ENCODE measurements around the gene CMKLR1.

The CMKLR1 gene

DNA sequence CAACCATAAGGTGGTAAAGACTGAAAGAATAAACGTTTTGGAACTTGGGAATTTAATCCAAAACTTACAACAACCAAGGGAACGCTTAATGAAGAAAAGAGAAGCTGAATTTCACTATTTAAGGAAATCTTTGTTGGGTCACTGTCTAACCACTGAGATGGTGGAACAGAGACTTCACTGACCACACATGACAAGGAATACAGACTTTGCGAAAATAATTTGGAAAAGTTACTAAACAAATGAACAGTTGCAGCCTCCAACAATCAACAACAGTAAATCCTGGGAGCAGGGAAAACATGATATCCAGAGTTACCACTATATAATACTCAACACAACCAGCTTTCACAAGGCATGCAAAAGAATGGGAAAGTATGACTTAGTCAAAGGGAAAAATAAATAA lies 79.1 kb downstream of the CMKLR1 start:
- Histone ChIP-seq H3K4me3 (ENCODE audit: low read length) (no peak overlapping the region), H3K27me3 (replicated peaks; ENCODE audit: insufficient read depth, low read length) (peaks cover 3% of the 10 kb centered on the region; the same call in 1 of the 2 replicates), H4K20me1 (ENCODE audit: insufficient read depth, low read length) (no peaks in the 10 kb centered on the region), H2AFZ (ENCODE audit: low read length) (no peak overlapping the region), H3K9me3 (replicated peaks; ENCODE audit: insufficient read depth, low read length) (no peaks in the 10 kb centered on the region), H3K79me2 (ENCODE audit: low read length) (no peaks in the 10 kb centered on the region), H3K9me2 (replicated peaks; ENCODE audit: insufficient read depth, low read length) (no peaks in the 10 kb centered on the region), H3K36me3 (replicated peaks; ENCODE audit: insufficient read depth, low read length) (no peaks in the 10 kb centered on the region), H3K4me2 (ENCODE audit: low read depth, low read length) (no peak overlapping the region), H3K4me1 (ENCODE audit: low read length) (no peaks in the 10 kb centered on the region), H3F3A (ENCODE audit: insufficient read depth, low read length) (no peaks in the 10 kb centered on the region), H3K9ac (ENCODE audit: low read length) (no peak overlapping the region), H3K27ac (ENCODE audit: low read length) (no peak overlapping the region)
- TF ChIP-seq, protein P1, sequence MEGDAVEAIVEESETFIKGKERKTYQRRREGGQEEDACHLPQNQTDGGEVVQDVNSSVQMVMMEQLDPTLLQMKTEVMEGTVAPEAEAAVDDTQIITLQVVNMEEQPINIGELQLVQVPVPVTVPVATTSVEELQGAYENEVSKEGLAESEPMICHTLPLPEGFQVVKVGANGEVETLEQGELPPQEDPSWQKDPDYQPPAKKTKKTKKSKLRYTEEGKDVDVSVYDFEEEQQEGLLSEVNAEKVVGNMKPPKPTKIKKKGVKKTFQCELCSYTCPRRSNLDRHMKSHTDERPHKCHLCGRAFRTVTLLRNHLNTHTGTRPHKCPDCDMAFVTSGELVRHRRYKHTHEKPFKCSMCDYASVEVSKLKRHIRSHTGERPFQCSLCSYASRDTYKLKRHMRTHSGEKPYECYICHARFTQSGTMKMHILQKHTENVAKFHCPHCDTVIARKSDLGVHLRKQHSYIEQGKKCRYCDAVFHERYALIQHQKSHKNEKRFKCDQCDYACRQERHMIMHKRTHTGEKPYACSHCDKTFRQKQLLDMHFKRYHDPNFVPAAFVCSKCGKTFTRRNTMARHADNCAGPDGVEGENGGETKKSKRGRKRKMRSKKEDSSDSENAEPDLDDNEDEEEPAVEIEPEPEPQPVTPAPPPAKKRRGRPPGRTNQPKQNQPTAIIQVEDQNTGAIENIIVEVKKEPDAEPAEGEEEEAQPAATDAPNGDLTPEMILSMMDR (IDR thresholded peaks at IDR 0.05; ENCODE audit: low read length), result no peak
- no peak for TF ChIP-seq EZH2phosphoT487 (IDR thresholded peaks at IDR 0.05; ENCODE audit: low read length)
- TF ChIP-seq EZH2 (optimal IDR thresholded peaks at IDR 0.05; ENCODE audit: low read depth, low read length), result no peak
- DNase-seq, result no peak

DNA sequence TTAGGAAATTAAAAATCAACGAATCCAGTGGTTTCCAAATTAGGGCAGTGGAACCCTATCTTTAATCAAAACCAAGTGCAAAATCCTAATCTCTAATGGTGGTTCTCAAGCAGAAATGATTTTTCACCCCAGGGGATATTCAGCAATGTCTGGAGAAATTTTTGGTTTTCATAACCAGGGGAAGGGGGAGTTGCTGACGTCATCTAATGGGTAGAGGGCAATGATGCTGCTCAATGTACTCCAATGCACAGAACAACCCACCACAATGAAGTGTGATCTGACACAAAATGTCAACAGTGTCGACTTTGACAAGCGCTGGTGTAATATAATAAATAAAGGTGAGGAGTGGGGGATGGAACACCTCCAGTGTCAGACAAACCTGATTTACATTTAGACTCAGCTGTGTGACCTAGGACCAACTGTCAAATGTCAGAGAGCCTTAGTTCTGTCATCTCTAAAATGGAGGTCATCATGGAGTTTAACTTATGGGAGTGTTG lies 81.5 kb downstream of the CMKLR1 start:
- H4K20me1 ChIP-seq (ENCODE audit: insufficient read depth, low read length), result no peaks in the 10 kb centered on the region
- no peak overlapping the region for H3K9ac ChIP-seq (ENCODE audit: low read length)
- no peaks in the 10 kb centered on the region for H3K79me2 ChIP-seq (ENCODE audit: low read length)
- no peak overlapping the region for H3K4me3 ChIP-seq (ENCODE audit: low read length)
- no peak for DNase-seq
- no peaks in the 10 kb centered on the region; the same call in 1 of the 2 replicates for H3K27me3 ChIP-seq (replicated peaks; ENCODE audit: insufficient read depth, low read length)
- H3K4me2 ChIP-seq (ENCODE audit: low read depth, low read length), result no peak overlapping the region
- no peak overlapping the region for H2AFZ ChIP-seq (ENCODE audit: low read length)
- H3K36me3 ChIP-seq (replicated peaks; ENCODE audit: insufficient read depth, low read length), result no peaks in the 10 kb centered on the region
- no peaks in the 10 kb centered on the region for H3K9me3 ChIP-seq (replicated peaks; ENCODE audit: insufficient read depth, low read length)
- TF ChIP-seq EZH2 (optimal IDR thresholded peaks at IDR 0.05; ENCODE audit: low read depth, low read length) (no peak), EZH2phosphoT487 (IDR thresholded peaks at IDR 0.05; ENCODE audit: low read length) (no peak)
- TF ChIP-seq, protein P1 (IDR thresholded peaks at IDR 0.05; ENCODE audit: low read length), result no peak
- H3K4me1 ChIP-seq (ENCODE audit: low read length), result no peaks in the 10 kb centered on the region
- H3K9me2 ChIP-seq (replicated peaks; ENCODE audit: insufficient read depth, low read length), result no peaks in the 10 kb centered on the region
- H3K27ac ChIP-seq (ENCODE audit: low read length), result no peak overlapping the region
- no peaks in the 10 kb centered on the region for H3F3A ChIP-seq (ENCODE audit: insufficient read depth, low read length)

DNA sequence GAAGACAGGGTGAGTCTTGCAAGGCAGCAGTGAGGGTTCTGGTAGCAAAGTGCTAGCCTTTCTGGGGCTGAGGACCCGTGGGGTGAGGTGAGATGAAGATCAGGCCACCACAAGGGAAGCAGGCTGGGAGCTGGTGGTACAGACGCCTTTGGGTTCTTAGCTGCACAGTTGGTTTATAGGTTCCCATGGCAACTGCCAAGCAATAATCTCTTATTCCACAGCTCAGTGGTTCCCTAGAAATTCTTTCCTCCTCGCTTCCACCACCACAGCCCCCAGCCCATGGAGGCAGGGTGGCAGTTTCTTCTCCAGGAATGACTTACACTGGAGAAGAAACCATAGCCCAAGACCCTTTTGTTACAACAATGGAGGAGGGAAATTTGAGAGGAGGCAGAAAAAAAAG lies 82.1 kb downstream of the CMKLR1 start:
- Histone ChIP-seq H4K20me1 (ENCODE audit: insufficient read depth, low read length) (no peaks in the 10 kb centered on the region), H3K9me3 (replicated peaks; ENCODE audit: insufficient read depth, low read length) (no peaks in the 10 kb centered on the region), H3K9me2 (replicated peaks; ENCODE audit: insufficient read depth, low read length) (no peaks in the 10 kb centered on the region), H3K79me2 (ENCODE audit: low read length) (no peaks in the 10 kb centered on the region), H3K27me3 (replicated peaks; ENCODE audit: insufficient read depth, low read length) (no peaks in the 10 kb centered on the region; the same call in 1 of the 2 replicates), H3K27ac (ENCODE audit: low read length) (no peak overlapping the region), H3K4me2 (ENCODE audit: low read depth, low read length) (no peak overlapping the region), H3K4me3 (ENCODE audit: low read length) (no peak overlapping the region), H2AFZ (ENCODE audit: low read length) (no peak overlapping the region), H3F3A (ENCODE audit: insufficient read depth, low read length) (no peaks in the 10 kb centered on the region), H3K9ac (ENCODE audit: low read length) (no peak overlapping the region), H3K36me3 (replicated peaks; ENCODE audit: insufficient read depth, low read length) (no peaks in the 10 kb centered on the region), H3K4me1 (ENCODE audit: low read length) (no peaks in the 10 kb centered on the region)
- no peak for TF ChIP-seq EZH2phosphoT487 (IDR thresholded peaks at IDR 0.05; ENCODE audit: low read length)
- no peak for TF ChIP-seq EZH2 (optimal IDR thresholded peaks at IDR 0.05; ENCODE audit: low read depth, low read length)
- TF ChIP-seq, protein P1 (IDR thresholded peaks at IDR 0.05; ENCODE audit: low read length), result no peak
- DNase-seq, result no peak

Data from MM.1S (cell line).